Psoas muscle (tissue), 8 donors: Measurements from ENCODE around the gene YIF1B. TPM values are rescaled to one million over a fixed set of nuclear protein-coding genes. Genes with fewer than 3 reads are reported as not detected.

ENCODE experiments used
- ATAC-seq, 4 donors: fragments of 200-7000 bp; cut with Tn5 transposase; one replicate each; pipeline ENCODE4 v1.9.1; 2020; ENCODE audit warnings: moderate library complexity in 3 of 4, mild to moderate bottlenecking in 2 of 4
- DNase-seq, 2 donors: peaks; one replicate each; pipeline ENCODE4 v3.0.0-alpha.2; 2020
- H3K27ac ChIP-seq: fragments of 200-600 bp; one replicate; pipeline ENCODE4 v1.8.0; 2022
- H3K27me3 ChIP-seq, 3 donors: fragments of 200-600 bp in 1 of 3; one replicate each; pipeline versions ENCODE4 v1.6.1 to v1.8.0; 2013 to 2022; ENCODE audit warnings: low read length in 2 of 3, mild to moderate bottlenecking in 2 of 3, moderate library complexity in 1 of 3; ENCODE audit not compliant: insufficient read depth in 3 of 3
- H3K36me3 ChIP-seq, 2 donors: fragments of 200-600 bp in 1 of 2; one replicate each; pipeline versions ENCODE4 v1.6.1 to v1.8.0; 2013 to 2022; ENCODE audit warnings: low read depth in 1 of 2, mild to moderate bottlenecking in 1 of 2, moderate library complexity in 1 of 2; ENCODE audit not compliant: insufficient read depth in 1 of 2
- H3K4me1 ChIP-seq: fragments of 200-600 bp; one replicate; pipeline ENCODE4 v1.8.0; 2022
- H3K4me3 ChIP-seq: fragments of 200-600 bp; one replicate; pipeline ENCODE4 v1.8.0; 2022; ENCODE audit warnings: mild to moderate bottlenecking
- H3K9me3 ChIP-seq: fragments of 200-600 bp; one replicate; pipeline ENCODE4 v1.8.0; 2022
- WGBS, 3 donors: extraction: QIAGEN DNeasy Blood & Tissue Kit; methylation state at CpG; one replicate each; pipeline versions ENCODE4 v1.1.6 to v1.1.7; 2013; 5-methylcytosine and 5-hydroxymethylcytosine counted together
- intact Hi-C, 2 donors: fragments of 100-400 bp; cut with DNase I; formaldehyde crosslinking; loops; one replicate each; pipeline versions ENCODE4 v1.11.0 to v1.14.2; 2022
- polyA plus RNA-seq, 3 donors: library from polyadenylated mRNA; stranded (reverse); fragments of 200-250 nt; gene quantifications; one replicate each; pipeline ENCODE4 v1.2.3, GENCODE V29; 2013
- total RNA-seq, 4 donors: library from RNA; stranded (reverse); fragmentation: NEBNext Ultra II Directional in 2 of 4; extraction: Animal tissue kit (Norgen Biotek cat#: 25700) in 2 of 4; gene quantifications; one replicate each; pipeline versions ENCODE4 v1.2.1 to v1.2.4, GENCODE V29; 2021 to 2023
- TF ChIP-seq, protein P1 (sequence below): fragments of 200-600 bp; IDR thresholded peaks from one replicate; pipeline ENCODE4 v1.8.0; 2022; ENCODE audit warnings: antibody characterized with exemption
- donor health status: healthy with polysubstance abuse.
- donor health status: DM: no; HTN: no; CAD: no; lungs with moderate emphysema.
- donor health status: Bipolar disorder and iron deficiency.
- donor health status: healthy.
- donor health status: DM: yes; HTN: yes; CAD: no.
- donor health status: DM: no; HTN: no; CAD: no.
- donor health status: DM: no; HTN: no; CAD: no.
- donor health status: DM: yes; HTN: yes; CAD: no.

The YIF1B gene
- total and polyA plus RNA-seq, 7 donors, result 20.1 to 57.7 (median 27.2) TPM

DNA sequence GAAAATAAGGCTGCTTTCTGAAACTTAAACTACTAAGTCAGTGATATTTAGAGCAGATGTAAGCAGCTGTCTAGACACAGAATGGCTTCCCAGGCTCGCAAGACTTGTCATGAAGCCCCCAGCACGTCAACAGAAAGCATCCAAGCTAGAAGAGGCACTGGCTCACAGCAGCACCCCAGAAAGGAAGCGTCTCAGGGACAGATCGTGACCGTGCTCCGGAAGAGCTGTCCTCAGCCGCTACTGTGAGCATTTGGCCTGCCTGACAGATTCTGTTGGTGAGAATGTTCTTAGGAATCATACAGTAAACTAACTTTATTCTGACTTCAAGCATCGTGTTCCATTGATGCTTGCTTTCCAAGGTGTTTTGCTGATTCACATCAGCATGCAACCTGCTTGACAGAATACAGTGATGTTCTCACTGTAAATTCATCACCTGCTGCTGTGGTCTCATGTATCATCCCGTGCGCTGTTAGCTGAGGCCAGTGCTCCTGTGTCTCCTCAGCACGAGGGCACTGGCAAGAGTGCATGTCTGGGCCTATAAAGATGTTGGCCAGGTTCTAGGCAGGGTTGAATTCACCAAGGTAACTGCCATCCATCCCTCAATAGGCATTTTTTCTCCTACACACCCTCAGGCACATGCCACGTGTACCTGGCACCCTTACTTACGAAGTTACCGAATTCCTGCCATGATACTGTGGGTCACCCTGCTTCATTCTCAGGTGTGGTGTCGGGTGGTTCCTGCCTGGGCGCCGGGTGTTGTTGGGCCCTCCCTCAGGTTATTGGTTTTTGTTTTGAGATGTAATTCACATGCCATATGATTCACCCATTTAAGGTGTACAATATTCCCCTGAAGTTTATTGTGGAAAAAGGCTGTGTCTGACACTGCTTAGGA lies 35.5 kb downstream of the YIF1B start:
- no peaks in the 10 kb centered on the region for H3K36me3 ChIP-seq
- no peak overlapping the region for H3K4me3 ChIP-seq
- intact Hi-C loops, result no loop called here
- 70 to 72% (median 72%) methylated on average over 17 of the region's 17 CpGs for WGBS, 3 donors
- no peak for DNase-seq
- no peak overlapping the region for H3K27ac ChIP-seq
- no peak for ATAC-seq
- no peaks in the 10 kb centered on the region for H3K9me3 ChIP-seq
- no peaks in the 10 kb centered on the region for H3K4me1 ChIP-seq
- H3K27me3 ChIP-seq, result no peaks in the 10 kb centered on the region
- TF ChIP-seq, protein P1, sequence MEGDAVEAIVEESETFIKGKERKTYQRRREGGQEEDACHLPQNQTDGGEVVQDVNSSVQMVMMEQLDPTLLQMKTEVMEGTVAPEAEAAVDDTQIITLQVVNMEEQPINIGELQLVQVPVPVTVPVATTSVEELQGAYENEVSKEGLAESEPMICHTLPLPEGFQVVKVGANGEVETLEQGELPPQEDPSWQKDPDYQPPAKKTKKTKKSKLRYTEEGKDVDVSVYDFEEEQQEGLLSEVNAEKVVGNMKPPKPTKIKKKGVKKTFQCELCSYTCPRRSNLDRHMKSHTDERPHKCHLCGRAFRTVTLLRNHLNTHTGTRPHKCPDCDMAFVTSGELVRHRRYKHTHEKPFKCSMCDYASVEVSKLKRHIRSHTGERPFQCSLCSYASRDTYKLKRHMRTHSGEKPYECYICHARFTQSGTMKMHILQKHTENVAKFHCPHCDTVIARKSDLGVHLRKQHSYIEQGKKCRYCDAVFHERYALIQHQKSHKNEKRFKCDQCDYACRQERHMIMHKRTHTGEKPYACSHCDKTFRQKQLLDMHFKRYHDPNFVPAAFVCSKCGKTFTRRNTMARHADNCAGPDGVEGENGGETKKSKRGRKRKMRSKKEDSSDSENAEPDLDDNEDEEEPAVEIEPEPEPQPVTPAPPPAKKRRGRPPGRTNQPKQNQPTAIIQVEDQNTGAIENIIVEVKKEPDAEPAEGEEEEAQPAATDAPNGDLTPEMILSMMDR, result no peak

DNA sequence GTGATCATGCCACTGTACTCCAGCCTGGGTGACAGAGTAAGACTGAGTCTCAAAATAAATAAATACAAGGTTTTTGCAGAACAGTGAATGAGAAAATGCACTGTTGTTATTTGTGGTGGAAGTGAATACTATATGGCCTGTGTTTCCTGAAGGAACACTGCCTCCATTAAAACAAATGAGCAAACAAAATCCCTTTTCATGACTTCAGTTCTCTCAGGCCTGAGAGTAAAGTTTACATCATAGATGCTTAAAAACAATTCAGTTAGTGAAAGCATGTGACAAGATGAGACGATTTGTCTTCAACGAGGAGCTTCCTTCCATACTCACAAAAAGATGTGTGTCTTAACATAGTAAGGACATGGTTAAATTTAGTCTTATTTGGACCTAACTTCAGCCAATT lies 37.0 kb downstream of the YIF1B start:
- no peak overlapping the region for H3K4me3 ChIP-seq
- DNase-seq, result no peak
- H3K4me1 ChIP-seq, result no peaks in the 10 kb centered on the region
- no peaks in the 10 kb centered on the region for H3K27me3 ChIP-seq
- H3K27ac ChIP-seq, result peak overlapping the region; percentile 66
- WGBS, 3 donors, result 55 to 73% (median 73%) methylated on average over 2 of the region's 2 CpGs
- TF ChIP-seq, protein P1, result no peak
- no peaks in the 10 kb centered on the region for H3K9me3 ChIP-seq
- H3K36me3 ChIP-seq, result no peaks in the 10 kb centered on the region
- no peak for ATAC-seq
- intact Hi-C loops, result no loop called here

DNA sequence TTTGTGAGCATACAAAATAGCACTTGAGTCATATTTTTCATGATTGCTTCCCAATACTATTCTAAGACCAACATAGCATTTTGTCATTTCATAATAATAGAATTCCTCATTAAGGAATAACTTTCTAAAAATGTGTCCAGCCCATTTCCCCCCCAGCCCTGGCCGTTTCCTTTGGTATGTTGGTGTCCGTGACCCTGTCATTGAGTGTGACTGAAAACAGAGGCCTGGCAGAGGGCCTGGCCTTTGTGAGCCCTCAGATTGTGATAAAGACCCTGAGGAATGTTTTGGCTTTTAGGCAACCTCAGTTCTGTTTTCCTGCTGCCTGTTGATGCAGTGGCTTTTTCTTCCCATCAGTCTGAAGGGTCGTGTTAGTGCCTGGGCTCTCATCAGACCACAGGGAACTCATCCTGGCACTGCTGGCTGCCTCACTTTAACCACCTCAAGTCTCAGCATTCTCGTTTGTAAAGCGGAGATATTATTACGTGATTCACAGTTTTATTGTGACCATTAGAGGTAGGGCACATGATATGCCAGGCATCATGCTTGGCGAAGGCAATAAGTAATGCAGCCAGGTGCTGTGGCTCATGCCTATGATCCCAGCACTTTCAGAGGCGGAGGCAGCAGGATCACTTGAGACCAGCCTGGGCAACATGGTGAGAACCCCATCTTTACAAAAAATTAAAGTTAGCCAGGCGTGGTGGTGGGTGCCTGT lies 37.6 kb downstream of the YIF1B start:
- H3K4me1 ChIP-seq, result no peaks in the 10 kb centered on the region
- peak overlapping the region; percentile 66 for H3K27ac ChIP-seq
- no peaks in the 10 kb centered on the region for H3K36me3 ChIP-seq
- intact Hi-C loops, result no loop called here
- no peaks in the 10 kb centered on the region for H3K27me3 ChIP-seq
- H3K4me3 ChIP-seq, result no peak overlapping the region
- TF ChIP-seq, protein P1, result no peak
- 52 to 58% (median 55%) methylated on average over 9 of the region's 9 CpGs for WGBS, 3 donors
- DNase-seq (peak in 1 of 2 donors; percentile 41), ATAC-seq (peak in 3 of 4 donors; percentile 35 to 55 (median 45))
- H3K9me3 ChIP-seq, result no peaks in the 10 kb centered on the region

DNA sequence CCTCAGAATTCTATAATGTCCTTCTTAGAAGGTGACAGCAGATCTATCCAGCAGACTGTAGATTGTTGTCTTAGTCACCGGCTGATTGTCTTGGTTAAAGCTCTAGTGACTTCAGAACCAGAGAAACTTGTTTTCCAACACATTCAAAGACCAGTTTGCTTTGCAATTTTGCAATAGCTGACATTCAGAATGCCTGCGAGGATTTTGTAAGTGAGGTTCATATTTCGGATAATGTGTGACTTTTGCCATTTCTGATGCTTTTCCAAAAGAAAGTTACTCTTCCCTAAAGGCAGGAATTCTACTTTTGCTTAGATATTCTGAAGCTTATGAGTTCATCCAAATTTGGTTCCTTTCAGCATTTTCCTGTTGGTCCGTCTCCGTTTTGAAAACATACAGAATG lies 38.2 kb downstream of the YIF1B start:
- H3K27ac ChIP-seq, result peak overlapping the region; percentile 66
- DNase-seq (no peak), ATAC-seq (no peak)
- 34 to 49% (median 38%) methylated on average over 5 of the region's 5 CpGs for WGBS, 3 donors
- no peaks in the 10 kb centered on the region for H3K36me3 ChIP-seq
- H3K4me1 ChIP-seq, result no peaks in the 10 kb centered on the region
- H3K9me3 ChIP-seq, result no peaks in the 10 kb centered on the region
- H3K4me3 ChIP-seq, result no peak overlapping the region
- no peaks in the 10 kb centered on the region for H3K27me3 ChIP-seq
- TF ChIP-seq, protein P1, result no peak
- intact Hi-C loops, result no loop called here
